A549 (cell line): ENCODE data around the gene LGALS4.

ENCODE experiments used
- CBX2 ChIP-seq: fragments of 200-600 bp; sonication (generic); IDR thresholded peaks from 2 replicates; pipeline ENCODE4 v1.6.1; 2016; ENCODE audit warnings: low read depth, mild to moderate bottlenecking, borderline replicate concordance
- CHD4 ChIP-seq: fragments of 200-600 bp; sonication (generic); IDR thresholded peaks from 2 replicates; pipeline ENCODE4 v1.6.1; 2016; ENCODE audit warnings: antibody characterized with exemption, mild to moderate bottlenecking, borderline replicate concordance
- CTCF ChIP-seq: fragments of >200 bp; sonication (Bioruptor Twin); formaldehyde crosslinking; IDR thresholded peaks from 3 replicates; pipeline ENCODE4 v1.5.1; 2016
- EP300 ChIP-seq, 2 experiments: fragments of >200 bp; sonication (Bioruptor Twin); formaldehyde crosslinking; IDR thresholded peaks; 2 replicates in 1 of 2; 3 replicates in 1 of 2; pipeline ENCODE4 v1.6.1; 2016 to 2017
- HDAC2 ChIP-seq: fragments of 200-600 bp; sonication (generic); IDR thresholded peaks from 2 replicates; pipeline ENCODE4 v1.6.1; 2016
- JUNB ChIP-seq: fragments of >200 bp; sonication (Bioruptor Twin); formaldehyde crosslinking; IDR thresholded peaks from 2 replicates; pipeline ENCODE4 v1.6.1; 2016
- MAX ChIP-seq: IDR thresholded peaks from 2 replicates; pipeline ENCODE4 v1.6.1; 2012
- NPAS2 ChIP-seq: fragments of 250-450 bp; sonication (Bioruptor Pico); IDR thresholded peaks from 2 replicates; pipeline ENCODE4 v1.8.0; 2022; ENCODE audit warnings: mild to moderate bottlenecking, moderate library complexity, borderline replicate concordance
- POLR2A ChIP-seq: IDR thresholded peaks from 2 replicates; pipeline ENCODE4 v1.6.1; 2012; ENCODE audit warnings: mild to moderate bottlenecking, low read length
- REST ChIP-seq: fragments of 200-600 bp; sonication (generic); IDR thresholded peaks from 2 replicates; pipeline ENCODE4 v1.6.1; 2016; ENCODE audit warnings: antibody characterized with exemption, mild to moderate bottlenecking, moderate library complexity
- SMC3 ChIP-seq: fragments of >200 bp; sonication (Bioruptor Twin); formaldehyde crosslinking; IDR thresholded peaks from 3 replicates; pipeline ENCODE4 v1.6.1; 2018; ENCODE audit warnings: inconsistent platforms
- USF2 ChIP-seq: fragments of 450-650 bp; IDR thresholded peaks from 2 replicates; pipeline ENCODE4 v1.6.1; 2014; ENCODE audit warnings: antibody characterized with exemption
- ZFP36 ChIP-seq: fragments of 450-650 bp; IDR thresholded peaks from 2 replicates; pipeline ENCODE4 v1.6.1; 2014; ENCODE audit warnings: borderline replicate concordance; ENCODE audit not compliant: partially characterized antibody

GRCh38 chr19:38780443-38780842 lies 32.3 kb downstream of the LGALS4 start:
- no peak for TF ChIP-seq SMC3
- TF ChIP-seq POLR2A, result no peak
- no peak for TF ChIP-seq HDAC2
- no peak for TF ChIP-seq CHD4
- no peak for TF ChIP-seq CTCF
- TF ChIP-seq NPAS2, result no peak
- TF ChIP-seq USF2, result no peak
- TF ChIP-seq CBX2, result no peak
- no peak for TF ChIP-seq JUNB
- TF ChIP-seq MAX, result no peak
- no peak for TF ChIP-seq ZFP36
- TF ChIP-seq EP300 (IDR thresholded peaks at IDR 0.05), result no peak
- no peak for TF ChIP-seq REST
